ENCODE results near the gene OGFOD2.
"Not testable (repeated sequence)": the region's sequence is repeated elsewhere in the genome, so short reads cannot be mapped to it uniquely, and the experiment has no call there.

Gene OGFOD2

GRCh38 chr12:122974892-122975789 is at the start of gene OGFOD2:
Gene OGFOD2 (plus strand): TSS chr12:122975244. CDS start chr12:122975252, 8 bp downstream.
- peak; percentile 86 to 90 for DNase-seq (ENCODE audit: low read depth in 1 of 2, low spot score in 1 of 2)

- no peak for DNase-seq (ENCODE audit: low read depth in 1 of 2, low spot score in 1 of 2)
Measured at GRCh38 chr12:122927756-122928403, 47.2 kb upstream of the OGFOD2 start.

DNA sequence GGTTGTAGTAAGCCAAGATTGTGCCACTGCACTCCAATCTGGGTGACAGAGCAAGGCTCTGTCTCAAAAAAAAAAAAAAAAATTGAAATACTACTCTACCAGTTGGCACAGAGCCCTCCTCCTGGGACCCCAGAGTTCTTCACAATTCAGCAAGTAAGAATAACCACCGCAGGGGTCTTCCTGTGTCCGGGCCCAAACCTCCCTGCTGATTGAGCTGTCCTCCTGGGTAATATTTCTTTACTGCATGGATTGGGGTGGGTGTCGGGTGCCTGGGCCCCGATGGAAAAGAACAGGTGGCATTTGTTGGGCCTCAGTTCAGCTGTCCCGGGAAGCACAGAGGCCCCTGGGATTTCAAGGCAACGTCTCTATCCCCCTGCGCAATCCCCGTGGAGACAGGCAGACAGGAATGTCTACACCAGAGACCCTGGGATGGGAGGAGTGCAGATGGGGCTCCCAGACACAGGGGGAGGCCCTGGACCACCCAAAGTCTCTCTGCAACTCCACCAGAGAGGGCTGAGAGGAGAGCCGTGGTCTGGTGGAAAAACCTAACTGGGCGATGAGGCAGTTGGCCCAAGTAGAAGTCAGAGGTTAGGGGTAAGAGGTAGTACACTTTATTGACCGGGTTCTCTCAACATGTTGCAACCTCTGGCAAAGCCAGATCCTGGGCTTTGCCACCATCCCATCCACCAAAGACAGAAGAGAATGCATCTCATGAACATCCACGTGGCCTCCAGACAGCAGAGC is 46.5 kb upstream of the OGFOD2 start:
- DNase-seq (ENCODE audit: low read depth in 1 of 2, low spot score in 1 of 2), result no peak

DNA sequence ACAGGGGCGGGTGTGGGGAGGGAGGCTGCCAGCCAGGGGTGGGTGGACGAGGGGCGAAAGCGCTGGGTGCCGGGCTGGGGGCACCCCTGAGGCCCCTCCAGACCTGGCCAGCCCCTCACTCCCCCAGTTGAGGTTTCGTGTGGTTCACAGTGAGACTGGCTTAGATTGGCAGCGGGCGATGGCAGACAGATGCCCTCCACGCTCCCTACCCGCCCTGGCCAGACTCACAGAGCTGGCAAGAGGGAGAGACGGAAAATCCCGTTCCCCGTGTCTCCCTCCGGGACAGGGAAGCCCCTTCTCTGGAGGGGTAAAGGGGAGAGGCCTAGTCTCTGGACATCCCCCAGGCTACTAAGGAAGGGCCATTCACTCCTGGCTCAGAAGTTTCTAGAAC is 45.9 kb upstream of the OGFOD2 start:
- DNase-seq (ENCODE audit: low read depth in 1 of 2, low spot score in 1 of 2), result no peak

- no peak for DNase-seq (ENCODE audit: low read depth in 1 of 2, low spot score in 1 of 2)
Measured at GRCh38 chr12:122929812-122930211, 45.2 kb upstream of the OGFOD2 start.

GRCh38 chr12:122932207-122932606 is 42.8 kb upstream of the OGFOD2 start:
- DNase-seq (ENCODE audit: low read depth in 1 of 2, low spot score in 1 of 2), result no peak

DNA sequence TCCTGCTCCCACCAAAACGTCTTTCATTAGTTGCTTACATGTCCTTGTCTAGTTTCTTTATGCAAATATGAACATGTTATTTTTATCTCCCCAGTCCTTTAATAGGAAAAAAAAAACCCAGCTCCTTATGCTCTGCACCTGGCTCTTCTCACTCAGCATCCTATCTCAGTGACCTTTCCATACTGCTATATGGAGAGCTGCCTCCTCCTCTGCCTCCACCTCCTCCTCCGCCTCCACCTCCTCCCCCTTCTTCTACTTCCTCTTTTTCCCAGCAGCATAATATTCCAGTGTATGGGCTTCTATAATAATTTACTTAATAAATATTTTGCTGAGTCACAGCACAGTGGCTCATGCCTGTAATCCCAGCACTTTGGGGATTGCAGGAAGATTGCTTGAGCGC is 40.3 kb upstream of the OGFOD2 start:
- no peak for DNase-seq (ENCODE audit: low read depth in 1 of 2, low spot score in 1 of 2)

DNA sequence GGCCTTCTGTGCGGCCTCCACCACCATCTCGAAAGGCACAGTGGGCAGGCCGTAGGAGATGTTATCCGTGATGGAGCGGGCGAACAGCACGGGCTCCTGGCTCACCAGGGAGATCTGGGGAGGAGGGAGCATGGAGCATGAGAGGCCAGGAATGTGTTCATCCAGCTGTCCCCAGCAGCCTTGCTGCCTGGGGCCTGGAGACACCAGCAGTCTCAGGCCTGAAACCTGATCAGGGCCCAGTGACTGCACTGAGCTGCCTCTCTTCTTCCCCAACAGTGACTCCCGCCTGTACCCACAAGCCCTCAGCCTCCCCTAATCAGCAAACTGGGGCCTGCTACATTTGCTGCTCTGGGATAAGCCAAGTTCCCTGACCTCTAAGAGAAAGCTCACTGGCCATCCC is 39.7 kb upstream of the OGFOD2 start:
- DNase-seq (ENCODE audit: low read depth in 1 of 2, low spot score in 1 of 2), result no peak

GRCh38 chr12:122937622-122938091 is 37.4 kb upstream of the OGFOD2 start:
- no peak for DNase-seq (ENCODE audit: low read depth in 1 of 2, low spot score in 1 of 2)

- DNase-seq (ENCODE audit: low read depth in 1 of 2, low spot score in 1 of 2), result no peak
Measured at GRCh38 chr12:122939125-122939524, 35.9 kb upstream of the OGFOD2 start.

DNA sequence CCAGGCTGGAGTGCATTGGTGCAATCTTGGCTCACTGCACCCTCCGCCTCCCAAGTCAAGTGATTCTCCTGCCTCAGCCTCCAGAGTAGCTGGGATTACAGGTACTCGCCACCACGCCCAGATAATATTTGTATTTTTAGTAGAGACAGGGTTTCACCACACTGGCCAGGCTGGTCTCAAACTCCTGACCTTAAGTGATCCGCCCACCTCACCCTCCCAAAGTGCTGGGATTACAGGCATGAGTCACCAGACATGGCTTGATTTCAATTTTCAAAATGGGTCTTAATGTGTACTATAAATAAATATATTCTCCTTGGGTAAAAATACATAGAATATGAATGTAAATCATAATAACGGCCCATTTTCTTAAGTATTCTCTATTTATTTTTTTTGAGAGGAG is 33.7 kb upstream of the OGFOD2 start:
- DNase-seq (ENCODE audit: low read depth in 1 of 2, low spot score in 1 of 2), result not testable (repeated sequence)

GRCh38 chr12:122942637-122943036 is 32.4 kb upstream of the OGFOD2 start:
- DNase-seq (ENCODE audit: low read depth in 1 of 2, low spot score in 1 of 2), result no peak

DNA sequence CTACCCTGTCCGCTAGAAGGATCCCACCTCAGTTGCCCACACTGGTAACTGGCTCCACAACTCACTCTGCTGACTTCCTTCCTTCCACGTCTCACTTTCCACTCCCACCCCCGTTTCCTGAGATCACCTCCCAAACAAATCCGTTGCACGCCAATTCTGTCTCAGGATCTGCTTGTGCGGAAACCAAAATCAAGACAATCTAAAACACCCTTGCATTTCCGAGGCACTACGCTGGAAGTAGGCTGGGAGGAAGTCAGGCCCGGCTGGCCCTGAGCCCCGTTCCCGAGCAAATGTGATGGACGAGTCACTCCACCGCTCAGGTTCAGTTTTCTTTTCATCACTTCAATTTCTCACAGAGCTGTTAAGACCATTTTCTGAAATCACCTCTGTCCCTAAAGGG is 31.8 kb upstream of the OGFOD2 start:
- DNase-seq (ENCODE audit: low read depth in 1 of 2, low spot score in 1 of 2), result no peak

GRCh38 chr12:122944605-122945592 is 30.1 kb upstream of the OGFOD2 start:
- no peak for DNase-seq (ENCODE audit: low read depth in 1 of 2, low spot score in 1 of 2)

DNA sequence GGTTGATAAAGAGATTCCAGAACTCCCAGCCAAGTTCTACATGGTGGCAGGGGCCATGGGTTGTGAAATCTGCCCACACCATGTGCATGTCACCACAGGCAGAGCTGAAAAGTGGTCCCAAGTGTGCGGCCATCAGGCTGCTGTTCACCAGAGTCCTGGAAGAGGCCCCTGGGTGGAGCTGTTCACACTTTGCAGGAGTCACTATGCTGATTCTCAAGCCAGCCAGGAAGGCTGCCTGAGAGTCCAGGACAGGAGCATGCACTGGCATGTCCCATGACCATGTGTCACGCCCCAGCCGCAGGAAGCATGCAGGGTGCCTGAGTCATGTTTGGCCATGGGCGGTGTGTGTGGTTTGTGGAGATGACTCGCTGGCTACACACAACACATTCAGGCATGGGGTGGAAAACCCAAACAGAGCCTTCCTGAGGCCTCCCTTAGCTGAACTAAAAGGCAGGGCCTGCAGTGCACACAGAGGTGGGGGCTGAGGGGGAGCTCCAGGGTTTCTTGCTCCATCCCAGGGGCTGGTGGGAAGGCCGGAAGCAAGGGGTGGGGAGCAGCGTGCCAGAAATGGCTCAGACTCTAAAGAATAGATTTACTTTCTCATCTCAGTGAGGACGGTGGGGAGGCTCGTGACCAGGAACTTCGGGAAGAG is 28.2 kb upstream of the OGFOD2 start:
- DNase-seq (ENCODE audit: low read depth in 1 of 2, low spot score in 1 of 2), result peak; percentile 29 to 63

- no peak for DNase-seq (ENCODE audit: low read depth in 1 of 2, low spot score in 1 of 2)
Measured at GRCh38 chr12:122947352-122947792, 27.7 kb upstream of the OGFOD2 start.

DNA sequence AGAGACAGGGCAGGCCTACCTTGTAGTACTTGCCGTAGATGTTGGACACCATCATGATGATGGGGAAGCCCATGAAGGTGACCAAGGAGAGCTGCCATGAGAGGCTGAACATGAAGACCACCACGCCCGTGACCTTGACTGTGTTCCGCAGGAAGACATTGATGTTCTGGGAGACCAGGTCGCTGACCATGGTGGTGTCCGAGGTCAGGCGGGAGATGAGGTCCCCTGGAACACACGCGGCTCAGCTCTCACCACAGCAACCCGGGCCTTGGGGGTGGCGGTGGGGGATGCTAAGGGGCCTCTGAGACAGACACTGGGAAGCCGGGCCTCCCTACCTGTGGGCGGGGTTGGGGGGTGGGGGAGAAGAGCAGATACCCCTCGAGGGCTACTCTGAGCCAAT is 26.4 kb upstream of the OGFOD2 start:
- no peak for DNase-seq (ENCODE audit: low read depth in 1 of 2, low spot score in 1 of 2)

DNA sequence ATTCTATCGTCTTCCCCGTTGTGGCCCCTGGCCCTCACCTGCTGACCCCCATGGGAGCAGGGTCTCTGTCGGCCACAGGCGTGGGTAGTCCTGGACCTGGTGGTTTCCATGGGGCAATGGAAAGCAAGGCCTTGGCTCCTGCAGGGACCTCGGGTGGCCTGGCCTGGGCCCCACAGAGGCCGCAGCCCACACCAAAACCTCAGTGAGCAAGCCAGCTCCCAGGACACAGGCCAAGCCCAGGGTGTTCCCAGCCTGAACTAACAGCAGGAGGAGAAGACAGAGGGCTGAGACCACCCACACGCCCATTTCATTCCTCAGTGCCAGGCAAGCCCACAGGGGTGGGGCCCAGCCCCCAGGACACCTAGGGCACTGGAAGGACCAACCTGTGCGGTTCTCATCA is 25.6 kb upstream of the OGFOD2 start:
- no peak for DNase-seq (ENCODE audit: low read depth in 1 of 2, low spot score in 1 of 2)

DNA sequence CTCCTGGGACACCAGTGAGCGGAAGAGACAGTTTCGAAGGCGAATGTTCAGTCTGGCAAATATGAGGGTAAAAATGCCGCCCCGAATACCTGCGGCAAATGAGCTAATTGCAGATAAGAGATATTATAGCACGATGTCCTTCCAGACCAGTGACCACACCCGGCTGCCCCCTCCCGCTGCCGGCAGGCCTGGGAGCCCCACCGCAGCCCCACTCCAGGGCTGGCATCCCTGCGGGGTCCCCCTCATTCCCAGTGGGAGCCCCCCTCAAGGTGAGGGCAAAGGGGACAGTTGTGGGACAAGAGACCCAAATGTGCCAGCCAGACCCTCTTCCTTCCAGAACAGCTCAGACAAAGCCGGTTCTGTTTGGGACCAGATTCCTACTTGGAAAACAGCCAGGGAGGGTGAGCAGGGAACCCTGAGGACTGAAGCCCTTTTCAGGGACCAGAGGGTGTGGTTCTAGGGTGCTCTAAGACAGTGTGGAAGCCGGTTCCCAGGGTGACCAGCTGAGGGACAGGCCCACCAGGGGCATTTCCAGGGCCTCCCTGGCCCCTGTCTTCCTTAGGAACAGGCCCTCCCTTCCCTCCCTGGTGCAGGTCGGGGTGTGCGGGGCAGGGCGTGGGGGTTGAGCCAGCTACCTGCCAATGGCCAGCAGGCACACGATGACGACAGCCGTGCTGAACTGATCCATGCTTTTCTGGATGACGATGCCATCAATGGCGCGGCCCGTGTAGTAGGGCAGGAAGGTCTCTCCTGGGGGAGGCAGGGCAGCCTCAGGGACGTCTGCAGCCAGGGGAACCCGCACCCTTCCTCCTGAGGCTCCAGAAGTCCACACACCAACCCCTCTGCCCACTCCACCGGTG is 25.0 kb upstream of the OGFOD2 start:
- DNase-seq (ENCODE audit: low read depth in 1 of 2, low spot score in 1 of 2), result no peak
